H1 (cell line): ENCODE measurements around the gene RBP7. TPM values are rescaled to one million over a fixed set of nuclear protein-coding genes. Genes with fewer than 3 reads are reported as not detected.

Experiments
- FOSL1 ChIP-seq: IDR thresholded peaks from 2 replicates; pipeline ENCODE4 v1.6.1; 2011; ENCODE audit warnings: mild to moderate bottlenecking, low read depth, low read length, moderate library complexity; ENCODE audit not compliant: insufficient read depth
- POLR2A ChIP-seq, 2 experiments: IDR thresholded peaks; 1 replicate in 1 of 2; 2 replicates in 1 of 2; pipeline ENCODE4 v1.6.1; 2011; ENCODE audit warnings: low read depth in 2 of 2, low read length in 2 of 2, mild to moderate bottlenecking in 2 of 2; ENCODE audit errors: control extremely low read depth in 1 of 2
- RBBP5 ChIP-seq: IDR thresholded peaks from 2 replicates; pipeline ENCODE4 v1.7.1; 2012; ENCODE audit warnings: low read depth, mild to moderate bottlenecking, inconsistent platforms, low read length, moderate library complexity, borderline replicate concordance
- SIX5 ChIP-seq: IDR thresholded peaks from 2 replicates; pipeline ENCODE4 v1.6.1; 2011; ENCODE audit warnings: mild to moderate bottlenecking, low read depth, low read length
- polyA plus RNA-seq, 7 experiments: library from polyadenylated mRNA; depleted of rRNA in 3 of 7; stranded (reverse) in 5 of 7; unstranded in 2 of 7; fragments of >200 nt in 5 of 7; fragments of 200-250 nt in 2 of 7; gene quantifications; 1 replicate in 5 of 7; 2 replicates in 1 of 7; 4 replicates in 1 of 7; pipeline versions ENCODE4 v1.2.1 to v1.2.3, GENCODE V29; 2011 to 2013; ENCODE audit warnings: missing spikeins in 2 of 7, mixed read lengths in 2 of 7
- total RNA-seq: library from RNA; stranded (reverse); fragmentation: NEBNext Ultra II Directional; extraction: Animal tissue kit (Norgen Biotek cat#: 25700); gene quantifications from 2 replicates; pipeline ENCODE4 v1.2.1, GENCODE V29; 2021

Gene RBP7
- total and polyA plus RNA-seq, 2 of the 8 experiments (the other 6 are each of a cell fraction or from before 2014, with no cell fraction given): 5.7 to 7.2 TPM

DNA sequence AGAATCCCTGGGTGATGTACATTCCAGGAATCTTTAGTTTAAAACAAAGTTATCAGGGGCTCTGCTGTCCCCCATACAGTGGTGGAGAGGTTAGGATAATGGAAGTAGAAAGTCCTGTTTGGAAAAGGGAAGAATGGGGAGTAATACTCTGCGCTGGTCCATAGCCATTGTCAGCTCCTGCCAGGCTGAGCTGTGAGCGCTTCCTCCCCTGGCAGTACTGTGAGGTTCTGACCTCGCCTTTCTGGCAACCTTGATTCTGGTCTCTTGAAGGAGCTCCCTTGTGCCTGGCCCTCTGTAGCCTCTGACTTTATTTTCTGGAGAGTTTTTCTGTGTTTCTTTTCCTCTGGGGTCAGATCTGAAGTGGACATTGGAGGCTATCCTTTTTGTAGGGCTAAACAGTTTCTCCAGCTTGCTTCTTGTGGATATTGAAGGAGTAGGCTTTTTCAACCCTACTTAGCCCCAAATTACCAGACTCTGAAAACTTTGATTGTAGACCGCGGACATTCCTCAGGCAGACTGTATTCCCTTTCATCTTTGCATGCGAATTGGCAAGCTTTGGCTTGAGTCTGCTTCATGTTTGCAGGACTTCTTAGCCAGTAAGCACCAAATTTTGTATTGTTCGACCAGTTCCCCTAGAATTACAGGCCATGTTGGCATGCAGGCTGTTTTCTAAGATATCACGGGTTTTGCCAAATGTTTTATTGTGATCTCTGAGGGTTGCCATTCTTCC, 49.5 kb downstream of the RBP7 start (continued):
- TF ChIP-seq RBBP5: no peak
- TF ChIP-seq SIX5: no peak
- TF ChIP-seq POLR2A (IDR thresholded peaks at IDR 0.05; ENCODE audit: control extremely low read depth in 1 of 2, low read depth in 2 of 2, low read length in 2 of 2): no peak
- TF ChIP-seq FOSL1: no peak
